Measurements from ENCODE around the gene AP1M2. TPM values are rescaled to one million over a fixed set of nuclear protein-coding genes. Genes with fewer than 3 reads are reported as not detected.

AP1M2 gene
- total RNA-seq (2021): 127 to 176 TPM (median 174 TPM) in 3 replicates
- percentile 65 among the genes with signal in this experiment for Bru-seq, nascent RNA
- long read RNA-seq, experiment 1, transcript AP1M2-201 (12 exons, 1,749 nt): major isoform, 417 of 574 reads
- long read RNA-seq, experiment 1, transcript AP1M2-207 (12 exons, 1,757 nt): minor isoform, 86 of 574 reads
- long read RNA-seq, experiment 1, partial matches to known transcripts: 18 of 574 reads
- long read RNA-seq, experiment 1, other reads (novel, unspliced or antisense): 53 of 574 reads
- long read RNA-seq, experiment 2, transcript AP1M2-201 (12 exons, 1,749 nt): major isoform, 179 of 337 reads
- long read RNA-seq, experiment 2, transcript AP1M2-207 (12 exons, 1,757 nt): minor isoform, 17 of 337 reads
- long read RNA-seq, experiment 2, partial matches to known transcripts: 102 of 337 reads
- long read RNA-seq, experiment 2, other reads (novel, unspliced or antisense): 38 of 337 reads
- long read RNA-seq, experiment 3, transcript AP1M2-207 (12 exons, 1,757 nt): minor isoform, 30 of 227 reads
- long read RNA-seq, experiment 3, transcript AP1M2-201 (12 exons, 1,749 nt): major isoform, 102 of 227 reads
- long read RNA-seq, experiment 3, partial matches to known transcripts: 86 of 227 reads
- long read RNA-seq, experiment 3, other reads (novel, unspliced or antisense): 8 of 227 reads

DNA sequence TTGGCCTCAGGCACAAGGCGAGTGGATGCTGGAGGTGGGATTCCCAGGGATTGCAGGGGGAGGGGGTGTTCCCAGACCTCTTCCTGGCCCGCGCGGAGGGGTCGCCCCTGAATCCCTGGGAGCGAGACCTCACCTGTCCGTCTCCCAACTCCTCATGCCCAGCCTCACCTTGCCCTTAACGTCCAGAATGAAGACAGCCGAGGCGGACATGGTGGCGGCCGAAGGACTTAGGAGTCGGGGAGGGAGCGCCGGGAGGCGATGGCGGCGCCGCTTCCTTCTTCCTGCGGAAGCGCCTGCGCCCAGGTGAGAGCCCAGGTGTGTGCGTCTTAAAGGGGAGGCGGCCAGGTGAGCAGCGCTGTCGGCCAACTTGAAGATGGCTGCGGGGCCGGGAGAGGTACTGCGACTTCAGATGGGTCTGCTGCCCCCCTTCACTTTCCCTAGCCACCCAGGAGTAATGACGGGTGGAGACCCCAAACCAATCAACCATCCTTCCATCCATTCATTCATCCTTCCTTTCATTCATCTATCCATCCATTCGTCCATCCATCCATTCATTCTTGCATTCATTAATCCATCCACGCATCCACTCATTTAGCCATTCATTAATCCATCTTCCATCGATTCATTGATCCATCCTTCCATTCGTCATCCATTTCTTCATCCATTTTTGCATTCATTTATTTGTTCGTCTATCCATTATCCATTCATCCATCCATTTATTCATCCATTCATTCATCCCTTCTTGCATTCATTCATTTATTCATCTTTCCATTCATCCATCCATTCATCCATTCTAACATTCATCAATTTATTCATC lies at the start of gene AP1M2:
AP1M2 (minus strand) TSS at position 291 of the 817 bp plus-strand sequence; CDS start at position 210, 81 bp downstream.
- H3K36me3 Mint-ChIP-seq: peaks cover 16% of the 10 kb centered on the region; the same call in 1 of the 2 replicates
- CTCF ChIA-PET: interaction anchor here (0.9 to 2.2 kb wide), 4 partner anchors 11 to 112 kb away, joined by 3 to 10 read pairs (median 5); no protein-coding TSS in a partner anchor
- DNase-seq (ENCODE audit: low spot score) (peak; percentile 81), ATAC-seq (peak; percentile 91)
- H3K27ac Mint-ChIP-seq: peak within 1 kb of the TSS; percentile 69
- POLR2A ChIA-PET: no interaction called here
- peaks cover 7% of the 10 kb centered on the region; the same call in 1 of the 2 replicates for H3K9me3 Mint-ChIP-seq
- H3K4me1 Mint-ChIP-seq: peaks cover 13% of the 10 kb centered on the region
- H3K4me3 Mint-ChIP-seq: peak within 1 kb of the TSS; percentile 90
- H3K27me3 Mint-ChIP-seq (ENCODE audit: low read depth): peaks cover 7% of the 10 kb centered on the region
- TF ChIP-seq, protein P1, sequence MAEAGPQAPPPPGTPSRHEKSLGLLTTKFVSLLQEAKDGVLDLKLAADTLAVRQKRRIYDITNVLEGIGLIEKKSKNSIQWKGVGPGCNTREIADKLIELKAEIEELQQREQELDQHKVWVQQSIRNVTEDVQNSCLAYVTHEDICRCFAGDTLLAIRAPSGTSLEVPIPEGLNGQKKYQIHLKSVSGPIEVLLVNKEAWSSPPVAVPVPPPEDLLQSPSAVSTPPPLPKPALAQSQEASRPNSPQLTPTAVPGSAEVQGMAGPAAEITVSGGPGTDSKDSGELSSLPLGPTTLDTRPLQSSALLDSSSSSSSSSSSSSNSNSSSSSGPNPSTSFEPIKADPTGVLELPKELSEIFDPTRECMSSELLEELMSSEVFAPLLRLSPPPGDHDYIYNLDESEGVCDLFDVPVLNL (CRISPR knock-in tag; IDR thresholded peaks at IDR 0.05; ENCODE audit: borderline replicate concordance, low read depth): no peak
- peak; percentile 60; the same call in 1 of the 2 replicates for TF ChIP-seq FOXK1 (CRISPR knock-in tag; IDR thresholded peaks at IDR 0.05)
- TF ChIP-seq ETV6 (CRISPR knock-in tag; IDR thresholded peaks at IDR 0.05): peak; percentile 91
- TF ChIP-seq, protein P2, sequence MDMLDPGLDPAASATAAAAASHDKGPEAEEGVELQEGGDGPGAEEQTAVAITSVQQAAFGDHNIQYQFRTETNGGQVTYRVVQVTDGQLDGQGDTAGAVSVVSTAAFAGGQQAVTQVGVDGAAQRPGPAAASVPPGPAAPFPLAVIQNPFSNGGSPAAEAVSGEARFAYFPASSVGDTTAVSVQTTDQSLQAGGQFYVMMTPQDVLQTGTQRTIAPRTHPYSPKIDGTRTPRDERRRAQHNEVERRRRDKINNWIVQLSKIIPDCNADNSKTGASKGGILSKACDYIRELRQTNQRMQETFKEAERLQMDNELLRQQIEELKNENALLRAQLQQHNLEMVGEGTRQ (CRISPR knock-in tag; IDR thresholded peaks at IDR 0.05): peak; percentile 35; the same call in 1 of the 2 replicates
- TF ChIP-seq, protein P3, sequence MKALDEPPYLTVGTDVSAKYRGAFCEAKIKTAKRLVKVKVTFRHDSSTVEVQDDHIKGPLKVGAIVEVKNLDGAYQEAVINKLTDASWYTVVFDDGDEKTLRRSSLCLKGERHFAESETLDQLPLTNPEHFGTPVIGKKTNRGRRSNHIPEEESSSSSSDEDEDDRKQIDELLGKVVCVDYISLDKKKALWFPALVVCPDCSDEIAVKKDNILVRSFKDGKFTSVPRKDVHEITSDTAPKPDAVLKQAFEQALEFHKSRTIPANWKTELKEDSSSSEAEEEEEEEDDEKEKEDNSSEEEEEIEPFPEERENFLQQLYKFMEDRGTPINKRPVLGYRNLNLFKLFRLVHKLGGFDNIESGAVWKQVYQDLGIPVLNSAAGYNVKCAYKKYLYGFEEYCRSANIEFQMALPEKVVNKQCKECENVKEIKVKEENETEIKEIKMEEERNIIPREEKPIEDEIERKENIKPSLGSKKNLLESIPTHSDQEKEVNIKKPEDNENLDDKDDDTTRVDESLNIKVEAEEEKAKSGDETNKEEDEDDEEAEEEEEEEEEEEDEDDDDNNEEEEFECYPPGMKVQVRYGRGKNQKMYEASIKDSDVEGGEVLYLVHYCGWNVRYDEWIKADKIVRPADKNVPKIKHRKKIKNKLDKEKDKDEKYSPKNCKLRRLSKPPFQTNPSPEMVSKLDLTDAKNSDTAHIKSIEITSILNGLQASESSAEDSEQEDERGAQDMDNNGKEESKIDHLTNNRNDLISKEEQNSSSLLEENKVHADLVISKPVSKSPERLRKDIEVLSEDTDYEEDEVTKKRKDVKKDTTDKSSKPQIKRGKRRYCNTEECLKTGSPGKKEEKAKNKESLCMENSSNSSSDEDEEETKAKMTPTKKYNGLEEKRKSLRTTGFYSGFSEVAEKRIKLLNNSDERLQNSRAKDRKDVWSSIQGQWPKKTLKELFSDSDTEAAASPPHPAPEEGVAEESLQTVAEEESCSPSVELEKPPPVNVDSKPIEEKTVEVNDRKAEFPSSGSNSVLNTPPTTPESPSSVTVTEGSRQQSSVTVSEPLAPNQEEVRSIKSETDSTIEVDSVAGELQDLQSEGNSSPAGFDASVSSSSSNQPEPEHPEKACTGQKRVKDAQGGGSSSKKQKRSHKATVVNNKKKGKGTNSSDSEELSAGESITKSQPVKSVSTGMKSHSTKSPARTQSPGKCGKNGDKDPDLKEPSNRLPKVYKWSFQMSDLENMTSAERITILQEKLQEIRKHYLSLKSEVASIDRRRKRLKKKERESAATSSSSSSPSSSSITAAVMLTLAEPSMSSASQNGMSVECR (CRISPR knock-in tag; IDR thresholded peaks at IDR 0.05; ENCODE audit: borderline replicate concordance): peak; percentile 69; the same call in 1 of the 2 replicates
- TF ChIP-seq, protein P4, sequence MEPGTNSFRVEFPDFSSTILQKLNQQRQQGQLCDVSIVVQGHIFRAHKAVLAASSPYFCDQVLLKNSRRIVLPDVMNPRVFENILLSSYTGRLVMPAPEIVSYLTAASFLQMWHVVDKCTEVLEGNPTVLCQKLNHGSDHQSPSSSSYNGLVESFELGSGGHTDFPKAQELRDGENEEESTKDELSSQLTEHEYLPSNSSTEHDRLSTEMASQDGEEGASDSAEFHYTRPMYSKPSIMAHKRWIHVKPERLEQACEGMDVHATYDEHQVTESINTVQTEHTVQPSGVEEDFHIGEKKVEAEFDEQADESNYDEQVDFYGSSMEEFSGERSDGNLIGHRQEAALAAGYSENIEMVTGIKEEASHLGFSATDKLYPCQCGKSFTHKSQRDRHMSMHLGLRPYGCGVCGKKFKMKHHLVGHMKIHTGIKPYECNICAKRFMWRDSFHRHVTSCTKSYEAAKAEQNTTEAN (CRISPR knock-in tag; IDR thresholded peaks at IDR 0.05): peak; percentile 49; the same call in 1 of the 2 replicates
- TF ChIP-seq ZNF232 (CRISPR knock-in tag; IDR thresholded peaks at IDR 0.05): peak; percentile 62; the same call in 1 of the 2 replicates
- peak; percentile 58 for TF ChIP-seq TEAD1 (CRISPR knock-in tag; IDR thresholded peaks at IDR 0.05)
- TF ChIP-seq, protein P5, sequence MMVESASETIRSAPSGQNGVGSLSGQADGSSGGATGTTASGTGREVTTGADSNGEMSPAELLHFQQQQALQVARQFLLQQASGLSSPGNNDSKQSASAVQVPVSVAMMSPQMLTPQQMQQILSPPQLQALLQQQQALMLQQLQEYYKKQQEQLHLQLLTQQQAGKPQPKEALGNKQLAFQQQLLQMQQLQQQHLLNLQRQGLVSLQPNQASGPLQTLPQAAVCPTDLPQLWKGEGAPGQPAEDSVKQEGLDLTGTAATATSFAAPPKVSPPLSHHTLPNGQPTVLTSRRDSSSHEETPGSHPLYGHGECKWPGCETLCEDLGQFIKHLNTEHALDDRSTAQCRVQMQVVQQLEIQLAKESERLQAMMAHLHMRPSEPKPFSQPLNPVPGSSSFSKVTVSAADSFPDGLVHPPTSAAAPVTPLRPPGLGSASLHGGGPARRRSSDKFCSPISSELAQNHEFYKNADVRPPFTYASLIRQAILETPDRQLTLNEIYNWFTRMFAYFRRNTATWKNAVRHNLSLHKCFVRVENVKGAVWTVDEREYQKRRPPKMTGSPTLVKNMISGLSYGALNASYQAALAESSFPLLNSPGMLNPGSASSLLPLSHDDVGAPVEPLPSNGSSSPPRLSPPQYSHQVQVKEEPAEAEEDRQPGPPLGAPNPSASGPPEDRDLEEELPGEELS (CRISPR knock-in tag; IDR thresholded peaks at IDR 0.05): peak; percentile 85; the same call in 1 of the 2 replicates
- TF ChIP-seq, protein P6, sequence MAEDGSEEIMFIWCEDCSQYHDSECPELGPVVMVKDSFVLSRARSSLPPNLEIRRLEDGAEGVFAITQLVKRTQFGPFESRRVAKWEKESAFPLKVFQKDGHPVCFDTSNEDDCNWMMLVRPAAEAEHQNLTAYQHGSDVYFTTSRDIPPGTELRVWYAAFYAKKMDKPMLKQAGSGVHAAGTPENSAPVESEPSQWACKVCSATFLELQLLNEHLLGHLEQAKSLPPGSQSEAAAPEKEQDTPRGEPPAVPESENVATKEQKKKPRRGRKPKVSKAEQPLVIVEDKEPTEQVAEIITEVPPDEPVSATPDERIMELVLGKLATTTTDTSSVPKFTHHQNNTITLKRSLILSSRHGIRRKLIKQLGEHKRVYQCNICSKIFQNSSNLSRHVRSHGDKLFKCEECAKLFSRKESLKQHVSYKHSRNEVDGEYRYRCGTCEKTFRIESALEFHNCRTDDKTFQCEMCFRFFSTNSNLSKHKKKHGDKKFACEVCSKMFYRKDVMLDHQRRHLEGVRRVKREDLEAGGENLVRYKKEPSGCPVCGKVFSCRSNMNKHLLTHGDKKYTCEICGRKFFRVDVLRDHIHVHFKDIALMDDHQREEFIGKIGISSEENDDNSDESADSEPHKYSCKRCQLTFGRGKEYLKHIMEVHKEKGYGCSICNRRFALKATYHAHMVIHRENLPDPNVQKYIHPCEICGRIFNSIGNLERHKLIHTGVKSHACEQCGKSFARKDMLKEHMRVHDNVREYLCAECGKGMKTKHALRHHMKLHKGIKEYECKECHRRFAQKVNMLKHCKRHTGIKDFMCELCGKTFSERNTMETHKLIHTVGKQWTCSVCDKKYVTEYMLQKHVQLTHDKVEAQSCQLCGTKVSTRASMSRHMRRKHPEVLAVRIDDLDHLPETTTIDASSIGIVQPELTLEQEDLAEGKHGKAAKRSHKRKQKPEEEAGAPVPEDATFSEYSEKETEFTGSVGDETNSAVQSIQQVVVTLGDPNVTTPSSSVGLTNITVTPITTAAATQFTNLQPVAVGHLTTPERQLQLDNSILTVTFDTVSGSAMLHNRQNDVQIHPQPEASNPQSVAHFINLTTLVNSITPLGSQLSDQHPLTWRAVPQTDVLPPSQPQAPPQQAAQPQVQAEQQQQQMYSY (CRISPR knock-in tag; IDR thresholded peaks at IDR 0.05): no peak
- TF ChIP-seq, protein P7, sequence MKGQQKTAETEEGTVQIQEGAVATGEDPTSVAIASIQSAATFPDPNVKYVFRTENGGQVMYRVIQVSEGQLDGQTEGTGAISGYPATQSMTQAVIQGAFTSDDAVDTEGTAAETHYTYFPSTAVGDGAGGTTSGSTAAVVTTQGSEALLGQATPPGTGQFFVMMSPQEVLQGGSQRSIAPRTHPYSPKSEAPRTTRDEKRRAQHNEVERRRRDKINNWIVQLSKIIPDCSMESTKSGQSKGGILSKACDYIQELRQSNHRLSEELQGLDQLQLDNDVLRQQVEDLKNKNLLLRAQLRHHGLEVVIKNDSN (CRISPR knock-in tag; IDR thresholded peaks at IDR 0.05): 0 out of 2 replicates have a peak, but pooled peaks have one; percentile 42
- peak; percentile 35; the same call in 1 of the 2 replicates for TF ChIP-seq ZBTB21 (CRISPR knock-in tag; IDR thresholded peaks at IDR 0.05; ENCODE audit: borderline replicate concordance)
- TF ChIP-seq NFE2L1 (CRISPR knock-in tag; IDR thresholded peaks at IDR 0.05): peak; percentile 61; the same call in 1 of the 2 replicates
- peak; percentile 65; the same call in 1 of the 2 replicates for TF ChIP-seq TP53 (CRISPR knock-in tag; IDR thresholded peaks at IDR 0.05)
- TF ChIP-seq ZNF121 (CRISPR knock-in tag; IDR thresholded peaks at IDR 0.05): peak; percentile 14; the same call in 1 of the 2 replicates
- TF ChIP-seq, protein P8, sequence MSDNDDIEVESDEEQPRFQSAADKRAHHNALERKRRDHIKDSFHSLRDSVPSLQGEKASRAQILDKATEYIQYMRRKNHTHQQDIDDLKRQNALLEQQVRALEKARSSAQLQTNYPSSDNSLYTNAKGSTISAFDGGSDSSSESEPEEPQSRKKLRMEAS (CRISPR knock-in tag; IDR thresholded peaks at IDR 0.05): peak; percentile 86
- no peak for TF ChIP-seq SOX15 (CRISPR knock-in tag; IDR thresholded peaks at IDR 0.05)
- peak; percentile 67; the same call in 1 of the 2 replicates for TF ChIP-seq FOXP1 (CRISPR knock-in tag; IDR thresholded peaks at IDR 0.05; ENCODE audit: borderline replicate concordance)

Data from WTC11 (cell line).